Progenitor cell of endocrine pancreas (in vitro differentiated cells): ENCODE results near the gene POU3F1. TPM values are rescaled to one million over a fixed set of nuclear protein-coding genes. Genes with fewer than 3 reads are reported as not detected.

Source experiments
- DNase-seq: peaks from one replicate; pipeline ENCODE4 v3.0.0; 2021; ENCODE audit warnings: low spot score; ENCODE audit not compliant: unreplicated experiment
- H3K27ac Mint-ChIP-seq: 2 replicates; pipeline ENCODE4 v1.8.0; 2021; ENCODE audit warnings: mild to moderate bottlenecking, moderate library complexity, mixed read lengths
- H3K27me3 Mint-ChIP-seq: 2 replicates; pipeline ENCODE4 v1.8.0; 2021; ENCODE audit warnings: mixed read lengths
- H3K36me3 Mint-ChIP-seq: 2 replicates; pipeline ENCODE4 v1.8.0; 2022; ENCODE audit warnings: mixed read lengths; ENCODE audit not compliant: insufficient read depth
- H3K4me1 Mint-ChIP-seq: 2 replicates; pipeline ENCODE4 v1.8.0; 2021; ENCODE audit warnings: low read depth, mixed read lengths
- H3K4me3 Mint-ChIP-seq: 2 replicates; pipeline ENCODE4 v1.8.0; 2021; ENCODE audit warnings: low read depth, mild to moderate bottlenecking, moderate library complexity, mixed read lengths
- H3K9me3 Mint-ChIP-seq: 2 replicates; pipeline ENCODE4 v1.8.0; 2021; ENCODE audit warnings: low read depth, mixed read lengths
- total RNA-seq: library from RNA; stranded (reverse); gene quantifications from 2 replicates; pipeline ENCODE4 v1.2.1, GENCODE V29; 2021
- TF ChIP-seq, protein P1 (sequence below): fragments of 200-600 bp; sonication (generic); IDR thresholded peaks from one replicate; pipeline ENCODE4 v1.5.0; 2021; ENCODE audit warnings: antibody characterized with exemption, mild to moderate bottlenecking; ENCODE audit not compliant: unreplicated experiment

POU3F1 gene
- total RNA-seq, 1 donor from 2014 or later: 0.43 TPM

DNA sequence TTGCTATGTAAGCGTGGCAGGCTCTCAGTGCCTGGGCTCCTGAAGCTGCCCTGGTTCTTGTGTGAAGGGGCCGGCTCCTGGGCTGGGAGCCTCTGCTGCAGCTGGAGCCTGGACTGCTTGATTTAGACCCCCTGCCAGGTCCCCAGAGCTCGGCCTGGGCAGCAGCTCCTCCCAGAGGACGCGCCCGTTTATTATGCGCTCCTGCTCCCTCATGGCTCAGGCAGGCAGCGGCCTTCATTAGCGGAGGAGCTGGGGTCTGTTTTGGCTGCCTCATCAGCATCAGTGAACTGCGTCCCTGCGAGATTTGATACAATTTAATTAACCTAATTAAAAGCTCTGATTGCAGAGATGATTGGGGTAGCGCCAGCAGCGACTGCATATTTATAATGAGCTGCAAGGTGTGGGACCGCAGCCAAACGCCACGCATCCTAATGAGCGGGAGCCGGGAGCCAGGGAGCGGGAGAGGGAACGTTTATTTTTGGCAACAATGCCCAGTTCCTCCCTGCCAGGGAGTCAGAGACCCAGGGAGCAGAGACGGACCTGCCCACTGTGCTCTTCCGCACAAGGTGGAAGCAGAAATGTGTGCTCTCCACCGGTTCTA lies 17.4 kb downstream of the POU3F1 start:
- no peak overlapping the region for H3K4me3 Mint-ChIP-seq
- H3K9me3 Mint-ChIP-seq: no peaks in the 10 kb centered on the region
- peaks cover 8% of the 10 kb centered on the region for H3K36me3 Mint-ChIP-seq
- H3K27ac Mint-ChIP-seq: no peak overlapping the region
- TF ChIP-seq, protein P1, sequence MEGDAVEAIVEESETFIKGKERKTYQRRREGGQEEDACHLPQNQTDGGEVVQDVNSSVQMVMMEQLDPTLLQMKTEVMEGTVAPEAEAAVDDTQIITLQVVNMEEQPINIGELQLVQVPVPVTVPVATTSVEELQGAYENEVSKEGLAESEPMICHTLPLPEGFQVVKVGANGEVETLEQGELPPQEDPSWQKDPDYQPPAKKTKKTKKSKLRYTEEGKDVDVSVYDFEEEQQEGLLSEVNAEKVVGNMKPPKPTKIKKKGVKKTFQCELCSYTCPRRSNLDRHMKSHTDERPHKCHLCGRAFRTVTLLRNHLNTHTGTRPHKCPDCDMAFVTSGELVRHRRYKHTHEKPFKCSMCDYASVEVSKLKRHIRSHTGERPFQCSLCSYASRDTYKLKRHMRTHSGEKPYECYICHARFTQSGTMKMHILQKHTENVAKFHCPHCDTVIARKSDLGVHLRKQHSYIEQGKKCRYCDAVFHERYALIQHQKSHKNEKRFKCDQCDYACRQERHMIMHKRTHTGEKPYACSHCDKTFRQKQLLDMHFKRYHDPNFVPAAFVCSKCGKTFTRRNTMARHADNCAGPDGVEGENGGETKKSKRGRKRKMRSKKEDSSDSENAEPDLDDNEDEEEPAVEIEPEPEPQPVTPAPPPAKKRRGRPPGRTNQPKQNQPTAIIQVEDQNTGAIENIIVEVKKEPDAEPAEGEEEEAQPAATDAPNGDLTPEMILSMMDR: no peak
- DNase-seq: no peak
- peaks cover 2% of the 10 kb centered on the region for H3K27me3 Mint-ChIP-seq
- H3K4me1 Mint-ChIP-seq: peaks cover 20% of the 10 kb centered on the region

DNA sequence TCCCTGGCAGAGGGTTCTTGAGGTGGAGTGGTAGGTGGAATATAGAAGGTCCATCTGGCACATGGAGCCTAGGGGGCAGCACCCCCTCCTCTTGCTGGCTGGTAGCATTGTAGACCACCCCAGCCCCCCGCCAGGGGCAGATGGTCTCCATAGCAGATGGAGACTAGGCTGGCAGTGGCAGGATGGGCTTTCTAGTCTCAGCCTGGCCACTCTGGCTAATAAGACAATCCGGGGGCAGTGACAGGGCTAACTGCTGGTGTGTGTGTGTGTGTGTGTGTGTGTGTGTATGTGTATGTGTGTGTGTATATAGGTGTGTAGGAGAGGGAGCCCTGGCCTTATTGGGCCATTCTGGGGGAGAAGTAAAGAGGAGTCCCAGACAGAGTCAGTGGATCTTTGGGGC lies 17.9 kb downstream of the POU3F1 start:
- DNase-seq: no peak
- H3K27ac Mint-ChIP-seq: no peak overlapping the region
- H3K36me3 Mint-ChIP-seq: peaks cover 10% of the 10 kb centered on the region
- no peaks in the 10 kb centered on the region for H3K27me3 Mint-ChIP-seq
- H3K4me1 Mint-ChIP-seq: peaks cover 20% of the 10 kb centered on the region
- TF ChIP-seq, protein P1: no peak
- H3K4me3 Mint-ChIP-seq: no peak overlapping the region
- no peaks in the 10 kb centered on the region for H3K9me3 Mint-ChIP-seq

DNA sequence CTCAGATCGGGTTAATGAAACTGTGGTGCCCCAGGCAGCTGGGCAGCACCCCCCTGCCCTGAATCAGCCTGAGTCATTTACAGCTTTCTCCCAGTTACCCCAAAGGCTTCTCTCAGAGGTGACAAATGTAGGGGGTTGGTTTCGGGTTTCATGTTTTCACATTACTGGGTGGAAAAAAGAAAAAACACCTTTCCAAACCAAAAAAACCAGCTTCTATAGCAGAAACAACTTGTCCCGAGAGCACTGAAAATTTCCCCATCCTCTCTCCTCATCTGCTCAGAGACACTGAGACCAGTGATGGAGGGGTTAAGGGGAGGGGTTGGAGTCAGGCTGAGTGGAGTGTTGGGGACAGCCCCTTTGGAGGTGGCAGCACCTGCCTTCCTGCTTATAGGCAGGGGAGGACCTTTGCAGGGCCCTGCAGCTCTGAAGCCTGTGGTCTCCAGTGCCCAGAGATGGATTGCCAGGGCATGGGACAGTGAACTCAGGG lies 18.4 kb downstream of the POU3F1 start:
- no peak overlapping the region for H3K4me3 Mint-ChIP-seq
- H3K4me1 Mint-ChIP-seq: peaks cover 20% of the 10 kb centered on the region
- no peaks in the 10 kb centered on the region for H3K27me3 Mint-ChIP-seq
- no peak for DNase-seq
- TF ChIP-seq, protein P1: no peak
- H3K9me3 Mint-ChIP-seq: no peaks in the 10 kb centered on the region
- peaks cover 10% of the 10 kb centered on the region for H3K36me3 Mint-ChIP-seq
- H3K27ac Mint-ChIP-seq: no peak overlapping the region

DNA sequence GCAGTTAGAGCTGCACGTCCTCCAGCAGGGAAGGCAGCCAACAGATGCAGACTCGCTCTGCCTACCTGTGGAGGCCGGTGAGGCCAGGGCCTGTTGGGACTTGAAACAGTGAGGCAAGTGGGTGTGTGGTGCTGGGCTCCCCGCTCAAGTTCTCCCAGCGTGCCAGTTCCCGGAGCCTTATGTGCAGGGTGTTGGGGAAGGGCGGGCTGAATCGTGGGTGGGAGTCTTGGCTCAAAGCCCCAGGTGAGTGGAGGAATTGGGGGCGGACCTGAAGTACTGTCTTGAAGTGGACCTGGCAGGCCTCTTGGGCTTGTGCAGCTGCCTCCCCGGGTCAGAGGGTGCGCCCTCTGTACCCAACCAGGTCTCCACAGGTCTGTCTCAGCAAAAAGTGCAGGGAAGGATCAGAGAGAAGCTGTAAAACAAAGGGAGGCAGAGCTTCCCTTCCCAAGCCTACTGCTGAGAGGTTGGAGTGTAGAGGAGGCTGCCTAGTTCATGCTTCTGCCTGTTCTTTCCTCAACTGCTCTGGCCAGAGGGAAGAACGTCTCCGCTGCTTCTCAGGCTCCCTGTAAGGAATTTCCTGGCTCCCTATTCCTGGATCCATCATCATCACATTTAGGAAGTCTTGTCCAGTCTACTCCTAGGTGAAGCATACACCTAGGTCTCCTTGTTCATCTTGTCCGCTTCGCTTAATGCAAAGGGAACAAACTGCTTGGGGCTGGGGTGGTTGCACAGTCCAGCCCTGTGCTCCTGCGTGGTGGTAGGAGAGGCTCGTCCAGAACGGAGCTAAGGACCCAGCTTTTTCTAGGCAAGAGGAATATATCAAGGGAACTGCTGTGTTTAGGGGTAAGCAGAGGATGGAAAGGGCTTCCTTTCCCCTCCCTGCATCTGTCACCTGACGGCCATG lies 19.1 kb downstream of the POU3F1 start:
- DNase-seq: no peak
- TF ChIP-seq, protein P1: no peak
- no peaks in the 10 kb centered on the region for H3K9me3 Mint-ChIP-seq
- no peak overlapping the region for H3K27ac Mint-ChIP-seq
- H3K27me3 Mint-ChIP-seq: no peaks in the 10 kb centered on the region
- H3K36me3 Mint-ChIP-seq: peaks cover 14% of the 10 kb centered on the region
- peaks cover 20% of the 10 kb centered on the region for H3K4me1 Mint-ChIP-seq
- H3K4me3 Mint-ChIP-seq: no peak overlapping the region

DNA sequence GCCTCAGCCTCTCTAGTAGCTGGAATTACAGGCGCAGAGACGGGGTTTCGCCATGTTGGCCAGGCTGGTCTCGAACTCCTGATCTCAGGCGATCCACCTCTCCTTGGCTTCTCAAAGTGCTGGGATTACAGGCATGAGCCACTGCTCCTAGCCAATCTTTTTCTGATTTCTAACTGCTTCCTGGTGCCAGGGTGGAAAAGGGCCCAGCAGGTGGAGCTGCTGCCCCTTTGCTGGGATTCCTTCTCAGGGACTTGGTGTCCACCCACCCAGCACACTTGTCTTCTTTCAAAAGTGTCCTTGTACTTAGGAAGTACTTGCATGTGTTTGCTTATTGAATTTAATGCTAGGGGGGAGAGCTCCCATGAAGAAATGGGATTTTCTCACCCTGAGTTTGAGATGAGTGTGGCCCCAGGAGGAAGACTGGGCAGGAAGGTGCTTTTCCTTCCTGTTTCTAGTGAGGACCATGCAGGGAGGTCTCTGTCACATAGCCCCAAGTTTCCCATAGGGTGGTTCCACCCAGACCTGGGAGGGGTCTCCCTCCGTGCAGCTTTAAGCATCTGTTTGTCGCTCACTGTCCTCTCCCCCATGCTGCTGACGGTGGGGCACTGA lies 19.9 kb downstream of the POU3F1 start:
- Mint-ChIP-seq H3K4me1 (peaks cover 19% of the 10 kb centered on the region), H3K36me3 (peaks cover 19% of the 10 kb centered on the region), H3K9me3 (no peaks in the 10 kb centered on the region), H3K27me3 (no peaks in the 10 kb centered on the region), H3K4me3 (no peak overlapping the region), H3K27ac (no peak overlapping the region)
- TF ChIP-seq, protein P1: peak; percentile 81
- DNase-seq: peak; percentile 44
